Measurements from ENCODE around the gene EFEMP2.

Gene EFEMP2

DNA sequence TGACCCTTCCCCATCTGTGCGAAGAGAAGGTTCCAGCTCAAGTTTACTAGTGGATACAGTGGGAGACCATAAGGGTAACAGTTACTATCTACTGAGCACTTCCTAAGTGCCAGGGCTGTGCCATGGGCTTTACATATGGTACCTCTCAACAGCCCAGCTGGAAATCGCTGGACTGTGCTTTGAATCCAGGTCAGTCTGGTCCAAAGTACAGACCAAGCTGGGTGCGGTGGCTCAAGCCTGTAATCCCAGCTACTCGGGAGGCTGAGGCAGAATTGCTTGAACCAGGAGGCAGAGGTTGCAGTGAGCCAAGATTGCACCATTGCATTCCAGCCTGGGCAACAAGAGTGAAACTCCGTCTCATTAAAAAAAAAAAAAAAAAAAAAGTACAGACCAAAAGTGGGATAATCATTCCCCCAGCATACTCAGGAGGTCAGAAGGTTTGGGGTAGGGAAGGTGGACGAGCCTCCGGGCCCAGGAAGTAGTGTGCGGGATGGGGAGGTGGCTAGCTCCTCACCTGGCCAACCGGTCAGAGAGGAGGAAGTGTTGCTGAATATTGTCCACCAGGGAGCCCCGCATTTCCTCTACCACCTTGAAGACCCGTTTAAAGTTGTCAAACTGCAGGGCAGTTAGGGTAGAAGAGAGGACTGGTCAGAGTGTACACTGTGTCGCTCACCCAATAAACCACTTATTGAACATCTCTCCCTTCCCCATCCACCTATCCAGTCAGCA lies 13.4 kb upstream of the EFEMP2 start:
- DNase-seq (ENCODE audit: extremely low spot score) = no peak
- ChIA-PET POLR2A (interaction anchor here (0.9 to 12.4 kb wide), 4 partner anchors 22 to 174 kb away, joined by 3 to 289 read pairs (median 6); partner anchors contain the start of genes CFL1, EFEMP2, KAT5 and MUS81), CTCF (interaction anchor here (0.6 to 2.6 kb wide), 5 partner anchors 15 to 103 kb away, joined by 4 to 14 read pairs (median 8); partner anchors contain the start of gene MUS81)
- TF ChIP-seq FOXA1 (IDR thresholded peaks at IDR 0.05) (no peak), LEF1 (IDR thresholded peaks at IDR 0.05; ENCODE audit: borderline replicate concordance) (no peak), NFRKB (IDR thresholded peaks at IDR 0.05) (no peak), FOXM1 (IDR thresholded peaks at IDR 0.05; ENCODE audit: borderline replicate concordance) (no peak), ZNF384 (IDR thresholded peaks at IDR 0.05) (no peak), SUZ12 (IDR thresholded peaks at IDR 0.05) (no peak), HDGF (IDR thresholded peaks at IDR 0.05; ENCODE audit: borderline replicate concordance) (no peak), SP1 (IDR thresholded peaks at IDR 0.05) (no peak), FOXK2 (IDR thresholded peaks at IDR 0.05) (no peak), L3MBTL2 (conservative IDR thresholded peaks at IDR 0.05) (no peak), ARNT (IDR thresholded peaks at IDR 0.05) (no peak), TARDBP (IDR thresholded peaks at IDR 0.05) (no peak), BHLHE40 (IDR thresholded peaks at IDR 0.05; ENCODE audit: borderline replicate concordance) (no peak), ELF4 (IDR thresholded peaks at IDR 0.05) (no peak), CTBP1 (IDR thresholded peaks at IDR 0.05; ENCODE audit: borderline replicate concordance) (no peak)
- TF ChIP-seq, protein P1, sequence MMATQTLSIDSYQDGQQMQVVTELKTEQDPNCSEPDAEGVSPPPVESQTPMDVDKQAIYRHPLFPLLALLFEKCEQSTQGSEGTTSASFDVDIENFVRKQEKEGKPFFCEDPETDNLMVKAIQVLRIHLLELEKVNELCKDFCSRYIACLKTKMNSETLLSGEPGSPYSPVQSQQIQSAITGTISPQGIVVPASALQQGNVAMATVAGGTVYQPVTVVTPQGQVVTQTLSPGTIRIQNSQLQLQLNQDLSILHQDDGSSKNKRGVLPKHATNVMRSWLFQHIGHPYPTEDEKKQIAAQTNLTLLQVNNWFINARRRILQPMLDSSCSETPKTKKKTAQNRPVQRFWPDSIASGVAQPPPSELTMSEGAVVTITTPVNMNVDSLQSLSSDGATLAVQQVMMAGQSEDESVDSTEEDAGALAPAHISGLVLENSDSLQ (IDR thresholded peaks at IDR 0.05) = no peak

DNA sequence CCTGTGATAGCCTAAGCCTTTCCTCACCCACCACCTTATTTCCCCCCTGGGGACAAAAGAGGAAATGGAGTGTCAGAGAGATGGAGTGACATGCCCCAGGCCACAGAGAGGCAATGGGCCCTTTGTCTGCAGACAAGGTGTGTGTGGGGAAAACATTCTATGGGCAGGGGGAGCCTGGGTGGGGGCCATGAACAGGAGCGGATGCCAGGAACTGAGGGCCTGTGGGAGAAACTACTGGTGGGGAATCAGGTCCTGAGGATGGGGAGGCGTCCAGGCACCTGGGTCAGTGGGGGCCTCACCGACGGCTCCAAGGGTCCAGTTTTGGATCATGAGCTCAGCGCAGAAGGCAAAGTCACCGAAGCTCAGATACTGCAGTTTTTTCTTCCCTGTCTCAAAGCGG lies 12.6 kb upstream of the EFEMP2 start:
- CTCF ChIA-PET = interaction anchor here (0.6 to 2.6 kb wide), 16 partner anchors 10 to 179 kb away, joined by 3 to 14 read pairs (median 4); partner anchors contain the start of genes KAT5 and MUS81
- DNase-seq (ENCODE audit: extremely low spot score) = no peak
- TF ChIP-seq TARDBP (IDR thresholded peaks at IDR 0.05) (no peak), ELF4 (IDR thresholded peaks at IDR 0.05) (no peak), CTBP1 (IDR thresholded peaks at IDR 0.05; ENCODE audit: borderline replicate concordance) (no peak), FOXM1 (IDR thresholded peaks at IDR 0.05; ENCODE audit: borderline replicate concordance) (no peak), BHLHE40 (IDR thresholded peaks at IDR 0.05; ENCODE audit: borderline replicate concordance) (no peak), HDGF (IDR thresholded peaks at IDR 0.05; ENCODE audit: borderline replicate concordance) (no peak), L3MBTL2 (conservative IDR thresholded peaks at IDR 0.05) (no peak), SP1 (IDR thresholded peaks at IDR 0.05) (no peak), ZNF384 (IDR thresholded peaks at IDR 0.05) (no peak)
- POLR2A ChIA-PET = interaction anchor here (0.9 to 12.4 kb wide), 6 partner anchors 11 to 173 kb away, joined by 3 to 289 read pairs (median 4); partner anchors contain the start of genes CFL1, EFEMP2, KAT5 and MUS81

DNA sequence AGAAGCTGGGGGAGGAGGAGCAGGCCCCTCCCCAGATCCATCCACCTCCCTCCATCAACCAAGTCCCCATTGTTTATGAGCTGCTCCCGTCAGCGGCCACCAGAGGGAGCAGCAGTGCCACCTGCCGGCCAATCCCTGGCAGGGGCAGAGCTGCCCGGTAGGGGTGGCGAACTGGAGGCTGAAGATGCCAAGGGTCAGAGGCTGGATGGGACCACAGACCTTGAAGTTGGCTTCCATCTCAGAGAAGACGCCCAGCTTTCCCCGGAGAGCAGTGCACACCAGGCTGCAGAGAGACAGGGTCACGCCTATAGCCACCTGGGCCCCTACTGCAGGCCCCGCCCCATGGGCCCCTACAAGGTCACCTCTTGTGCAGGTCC lies 12.1 kb upstream of the EFEMP2 start:
- ChIA-PET POLR2A (interaction anchor here (1.1 to 12.4 kb wide), 5 partner anchors 10 to 172 kb away, joined by 4 to 289 read pairs (median 5); partner anchors contain the start of genes CFL1, EFEMP2, KAT5 and MUS81), CTCF (interaction anchor here (0.5 to 2.6 kb wide), 18 partner anchors 10 to 185 kb away, joined by 3 to 14 read pairs (median 3); partner anchors contain the start of genes KAT5, MUS81 and PACS1)
- TF ChIP-seq TARDBP (IDR thresholded peaks at IDR 0.05) (no peak), FOXM1 (IDR thresholded peaks at IDR 0.05; ENCODE audit: borderline replicate concordance) (0 out of 2 replicates have a peak, but pooled peaks have one; percentile 39), ZNF384 (IDR thresholded peaks at IDR 0.05) (no peak), NFRKB (IDR thresholded peaks at IDR 0.05) (no peak), FOXA1 (IDR thresholded peaks at IDR 0.05) (no peak), FOXK2 (IDR thresholded peaks at IDR 0.05) (no peak)
- DNase-seq (ENCODE audit: extremely low spot score) = peak; percentile 76

DNA sequence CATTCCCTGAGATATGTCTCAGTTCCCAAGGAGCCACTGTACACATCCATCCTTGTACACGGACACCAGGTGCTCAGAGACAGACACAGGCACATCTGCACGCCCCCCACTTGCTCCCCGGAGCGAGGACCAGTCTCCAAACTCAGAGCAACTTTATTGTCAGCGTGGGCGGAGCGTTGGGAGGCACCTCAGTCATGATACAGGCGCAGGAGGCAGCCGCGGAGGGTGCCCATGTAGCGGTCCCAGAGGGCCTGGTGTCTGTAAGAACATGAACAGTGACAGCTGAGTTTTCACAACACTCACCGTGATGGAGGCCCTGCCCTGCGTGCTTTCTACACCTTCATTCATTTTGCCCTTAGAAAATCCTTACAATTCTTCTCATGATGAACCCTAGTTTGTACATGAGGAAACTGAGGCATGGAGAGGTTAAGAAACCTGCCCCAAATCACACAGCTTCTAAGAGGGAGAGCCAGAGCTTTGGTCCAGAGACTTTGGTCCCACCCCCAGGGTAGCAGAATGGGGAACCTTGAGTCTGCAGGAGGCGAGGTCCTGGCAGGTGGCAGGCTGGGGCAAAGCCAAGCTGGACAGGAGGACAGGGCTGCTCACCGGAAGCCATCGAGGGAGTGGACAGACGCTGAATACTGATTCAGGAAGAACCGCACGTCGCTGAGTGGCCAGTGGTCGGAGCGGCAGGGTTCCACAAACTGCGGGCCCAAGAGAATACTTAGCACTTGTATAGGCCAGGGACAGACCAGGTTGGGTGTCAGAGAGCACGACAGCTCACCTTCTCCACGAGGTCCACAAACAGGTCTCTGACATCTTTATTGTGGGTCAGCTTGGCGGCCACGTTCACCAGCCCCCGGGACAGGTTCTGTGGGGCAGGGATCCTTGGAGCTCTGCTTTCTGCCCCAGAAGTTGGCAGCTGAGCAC lies 11.5 kb upstream of the EFEMP2 start:
- CTCF ChIA-PET = interaction anchor here (0.5 to 2.6 kb wide), 16 partner anchors 10 to 186 kb away, joined by 3 to 14 read pairs (median 3); partner anchors contain the start of genes KAT5, MUS81 and PACS1
- DNase-seq (ENCODE audit: extremely low spot score) = no peak
- TF ChIP-seq SUZ12 (IDR thresholded peaks at IDR 0.05) = no peak
- TF ChIP-seq FOXA1 (IDR thresholded peaks at IDR 0.05) = no peak
- TF ChIP-seq BHLHE40 (IDR thresholded peaks at IDR 0.05; ENCODE audit: borderline replicate concordance) = no peak
- TF ChIP-seq ELF4 (IDR thresholded peaks at IDR 0.05) = no peak
- no peak for TF ChIP-seq SP1 (IDR thresholded peaks at IDR 0.05)
- no peak for TF ChIP-seq NFRKB (IDR thresholded peaks at IDR 0.05)
- no peak for TF ChIP-seq HDGF (IDR thresholded peaks at IDR 0.05; ENCODE audit: borderline replicate concordance)
- TF ChIP-seq ARNT (IDR thresholded peaks at IDR 0.05) = no peak
- POLR2A ChIA-PET = interaction anchor here (1.1 to 12.4 kb wide), 4 partner anchors 10 to 172 kb away, joined by 4 to 289 read pairs (median 6); partner anchors contain the start of genes CFL1, EFEMP2, KAT5 and MUS81

DNA sequence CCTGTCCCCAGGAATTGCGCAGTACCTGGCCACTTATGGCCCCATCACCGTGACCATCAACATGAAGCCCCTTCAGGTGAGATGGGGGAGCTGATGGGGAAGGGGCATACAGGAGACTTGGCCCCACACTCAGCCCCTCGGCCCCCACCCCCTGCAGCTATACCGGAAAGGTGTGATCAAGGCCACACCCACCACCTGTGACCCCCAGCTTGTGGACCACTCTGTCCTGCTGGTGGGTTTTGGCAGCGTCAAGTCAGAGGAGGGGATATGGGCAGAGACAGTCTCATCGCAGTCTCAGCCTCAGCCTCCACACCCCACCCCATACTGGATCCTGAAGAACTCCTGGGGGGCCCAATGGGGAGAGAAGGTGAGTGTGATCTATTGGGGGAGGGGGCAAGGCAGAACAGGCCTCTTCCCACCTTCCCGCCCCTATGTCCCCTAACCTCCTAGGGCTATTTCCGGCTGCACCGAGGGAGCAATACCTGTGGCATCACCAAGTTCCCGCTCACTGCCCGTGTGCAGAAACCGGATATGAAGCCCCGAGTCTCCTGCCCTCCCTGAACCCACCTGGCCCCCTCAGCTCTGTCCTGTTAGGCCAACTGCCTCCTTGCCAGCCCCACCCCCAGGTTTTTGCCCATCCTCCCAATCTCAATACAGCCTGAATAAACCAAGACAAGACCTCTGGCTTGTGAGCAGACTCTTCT lies 10.6 kb upstream of the EFEMP2 start:
- TF ChIP-seq BHLHE40 (IDR thresholded peaks at IDR 0.05; ENCODE audit: borderline replicate concordance) (no peak), LEF1 (IDR thresholded peaks at IDR 0.05; ENCODE audit: borderline replicate concordance) (no peak), CTBP1 (IDR thresholded peaks at IDR 0.05; ENCODE audit: borderline replicate concordance) (no peak), L3MBTL2 (conservative IDR thresholded peaks at IDR 0.05) (no peak), ELF4 (IDR thresholded peaks at IDR 0.05) (no peak), SP1 (IDR thresholded peaks at IDR 0.05) (no peak), ARNT (IDR thresholded peaks at IDR 0.05) (no peak), FOXM1 (IDR thresholded peaks at IDR 0.05; ENCODE audit: borderline replicate concordance) (no peak), SUZ12 (IDR thresholded peaks at IDR 0.05) (no peak), HDGF (IDR thresholded peaks at IDR 0.05; ENCODE audit: borderline replicate concordance) (no peak), NFRKB (IDR thresholded peaks at IDR 0.05) (no peak), ZNF384 (IDR thresholded peaks at IDR 0.05) (no peak), FOXA1 (IDR thresholded peaks at IDR 0.05) (no peak), FOXK2 (IDR thresholded peaks at IDR 0.05) (no peak), TARDBP (IDR thresholded peaks at IDR 0.05) (no peak)
- TF ChIP-seq, protein P1 (IDR thresholded peaks at IDR 0.05) = no peak
- DNase-seq (ENCODE audit: extremely low spot score) = no peak
- POLR2A ChIA-PET = interaction anchor here (12.4 kb wide), 1 partner anchor 19 kb away, joined by 289 read pairs; the partner anchor contains the start of genes CFL1, EFEMP2 and MUS81
- CTCF ChIA-PET = interaction anchor here (0.5 to 2.6 kb wide), 3 partner anchors 22 to 108 kb away, joined by 3 to 12 read pairs (median 4); no protein-coding TSS in a partner anchor

Data from HEK293T (cell line).